Activated CD4-positive, CD25-positive, alpha-beta regulatory T cell treated with anti-CD3 and anti-CD28 coated beads, Interleukin-2, amount 50 U/mL, for 72 hours (primary cell): ENCODE results near the gene MSANTD2.
"Not testable (repeated sequence)": the region's sequence is repeated elsewhere in the genome, so short reads cannot be mapped to it uniquely, and the experiment has no call there.

Experiments used
- DNase-seq: peaks from one replicate; pipeline ENCODE4 v3.0.0; 2021

The MSANTD2 gene

DNA sequence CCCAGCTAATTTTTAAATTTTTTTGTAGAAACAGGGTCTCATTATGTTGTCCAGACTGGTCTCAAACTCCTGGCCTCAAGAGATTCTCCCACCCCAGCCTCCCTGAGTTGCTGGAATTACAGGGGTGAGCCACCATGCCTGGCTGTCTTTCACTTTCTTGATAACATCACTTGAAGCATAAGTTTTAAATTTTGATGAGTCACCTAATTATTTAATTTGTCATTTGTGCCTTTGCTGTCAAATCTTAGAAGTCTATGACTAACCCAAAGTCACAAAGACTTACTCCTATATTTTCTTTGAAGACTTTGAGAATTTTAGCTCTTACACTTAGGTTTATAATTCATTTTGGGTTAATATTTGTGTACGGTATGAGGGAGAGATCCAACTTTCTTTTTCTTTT, 14.5 kb upstream of the MSANTD2 start:
- DNase-seq: no peak

GRCh38 chr11:124812876-124813275, 12.7 kb upstream of the MSANTD2 start:
- DNase-seq: no peak

DNA sequence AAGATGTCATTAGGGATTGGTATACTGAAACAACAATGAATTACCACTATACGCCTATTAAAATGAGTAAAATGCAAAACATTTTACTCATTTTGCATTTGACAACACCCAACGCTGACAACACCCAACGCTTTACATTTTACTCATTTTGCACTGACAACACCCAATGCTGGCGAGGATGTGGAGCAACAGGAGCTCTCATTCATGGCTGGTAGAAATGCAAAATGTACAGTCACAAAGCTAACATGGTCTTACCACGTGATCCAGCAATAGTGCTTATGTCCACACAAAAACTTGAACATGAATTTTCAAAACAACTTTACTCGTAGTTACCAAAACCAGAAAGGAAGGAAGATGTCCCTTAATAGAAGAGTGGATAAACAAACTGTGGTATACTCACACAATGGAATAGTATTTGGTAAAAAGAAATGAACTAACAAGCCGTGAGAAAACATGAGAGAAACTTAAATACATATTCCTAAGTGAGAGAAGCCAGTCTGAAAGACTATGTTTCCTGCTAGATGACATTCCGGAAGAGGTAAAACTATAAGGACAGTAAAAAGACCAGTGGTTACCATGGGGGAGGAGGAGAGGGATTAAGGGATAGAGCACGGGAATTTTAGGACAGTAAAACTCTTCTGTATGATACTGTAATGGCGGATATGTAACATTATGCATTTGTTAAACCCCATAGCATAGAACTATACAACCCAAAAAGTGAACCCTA, 11.4 kb upstream of the MSANTD2 start:
- no peak for DNase-seq

GRCh38 chr11:124807660-124808270, 7.6 kb upstream of the MSANTD2 start:
- no peak for DNase-seq

DNA sequence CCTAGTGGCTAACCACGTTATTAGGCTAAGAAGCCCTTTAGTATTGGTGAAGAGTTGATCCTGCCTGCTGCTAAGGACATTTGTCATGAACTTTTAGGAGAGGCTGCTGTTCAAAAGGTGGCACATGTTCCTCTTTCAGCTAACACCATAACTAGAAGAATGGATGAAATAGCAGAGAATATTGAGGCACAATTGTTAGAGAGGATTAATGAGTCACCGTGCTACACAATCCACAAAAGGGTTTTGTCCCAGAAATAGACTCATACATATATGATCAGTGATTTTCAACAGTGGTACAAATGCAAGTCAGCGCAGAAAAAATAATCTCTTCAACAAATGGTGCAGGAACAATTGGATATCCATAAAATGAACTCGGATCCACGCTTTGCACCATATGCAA, 7.0 kb upstream of the MSANTD2 start:
- DNase-seq: no peak

DNA sequence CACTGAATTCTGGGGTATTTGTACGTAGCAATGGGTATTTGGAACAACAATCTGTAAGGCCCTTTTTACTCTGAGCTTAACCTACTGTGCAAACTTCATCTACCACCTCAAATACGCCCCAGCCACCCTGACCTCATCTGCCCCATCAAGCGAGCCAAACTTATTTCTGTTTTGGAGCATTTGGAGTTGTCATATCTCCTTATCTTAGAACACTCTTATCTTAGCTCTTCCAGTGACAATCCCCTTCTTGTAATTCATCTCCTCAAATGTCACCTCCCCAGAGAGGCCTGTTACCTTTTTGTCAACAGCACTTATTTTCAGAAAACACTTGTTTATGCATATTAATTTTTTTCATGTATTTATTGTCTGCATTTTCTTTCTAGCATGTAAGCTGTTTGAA, 4.7 kb upstream of the MSANTD2 start:
- DNase-seq: no peak

- no peak for DNase-seq
These were observed 1.6 kb upstream of the MSANTD2 start for GRCh38 chr11:124801636-124802312.

GRCh38 chr11:124801014-124801413, 808 bp upstream of the MSANTD2 start:
- DNase-seq: no peak

DNA sequence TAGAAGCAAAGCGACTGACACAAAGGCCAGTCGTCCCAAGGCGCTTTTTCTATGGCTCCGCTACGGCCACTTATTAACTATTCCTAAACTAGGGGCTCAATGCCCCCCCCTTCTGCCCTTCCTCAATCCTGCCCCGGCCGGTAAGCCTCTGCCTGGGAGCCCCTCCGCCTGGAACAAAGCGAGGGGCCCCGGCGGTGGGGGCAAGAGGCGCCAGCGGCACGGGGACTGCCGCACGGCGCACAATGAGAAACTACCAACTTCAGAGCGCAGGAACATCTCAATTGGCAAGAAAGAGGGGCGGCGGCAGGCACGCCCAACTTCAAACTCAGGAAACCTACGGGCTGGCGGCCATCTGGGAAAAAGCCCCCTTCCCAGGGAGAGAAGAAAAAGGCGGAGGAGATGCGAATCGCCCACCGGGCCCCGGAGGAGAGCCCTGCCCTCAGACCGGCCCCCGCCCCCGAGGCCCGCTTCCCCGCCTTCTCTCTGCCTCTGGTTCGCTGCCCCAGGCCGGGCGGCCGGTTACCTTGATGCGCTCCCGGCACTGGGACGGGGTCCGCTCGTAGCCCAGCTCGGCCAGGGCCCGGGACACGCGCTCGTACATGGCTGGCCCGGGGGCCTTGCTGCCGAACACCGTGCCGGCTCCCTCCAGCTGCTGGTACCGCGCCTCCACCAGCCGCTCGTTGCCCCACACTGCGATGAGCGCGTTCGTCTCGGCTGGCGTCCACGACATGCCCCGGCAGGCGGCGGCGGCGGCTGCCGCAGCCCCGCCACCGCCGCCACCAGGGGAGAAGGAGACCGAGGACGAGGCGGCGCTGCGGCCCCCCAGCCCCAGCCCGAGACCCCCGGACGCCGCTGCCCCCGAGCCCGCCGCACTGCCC, 619 bp downstream of the MSANTD2 start:
- peak; percentile 54 for DNase-seq

DNA sequence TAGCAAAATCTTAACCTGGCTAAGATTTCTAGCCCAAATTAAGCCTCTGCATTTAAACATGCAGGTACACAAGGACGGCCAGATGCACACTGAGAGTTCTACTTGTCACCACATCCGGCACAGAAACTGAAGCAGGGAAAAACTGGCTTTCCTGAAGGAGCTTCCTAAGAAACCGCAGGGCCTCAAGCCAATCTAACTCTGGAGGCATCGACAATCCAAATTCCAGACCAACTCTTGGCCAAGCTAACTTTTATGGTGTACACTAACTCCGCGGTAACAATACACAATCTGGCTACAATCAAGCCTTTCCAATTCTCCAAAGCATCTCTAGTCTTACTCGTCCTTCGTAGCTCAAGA, 1.2 kb downstream of the MSANTD2 start:
- no peak for DNase-seq

DNA sequence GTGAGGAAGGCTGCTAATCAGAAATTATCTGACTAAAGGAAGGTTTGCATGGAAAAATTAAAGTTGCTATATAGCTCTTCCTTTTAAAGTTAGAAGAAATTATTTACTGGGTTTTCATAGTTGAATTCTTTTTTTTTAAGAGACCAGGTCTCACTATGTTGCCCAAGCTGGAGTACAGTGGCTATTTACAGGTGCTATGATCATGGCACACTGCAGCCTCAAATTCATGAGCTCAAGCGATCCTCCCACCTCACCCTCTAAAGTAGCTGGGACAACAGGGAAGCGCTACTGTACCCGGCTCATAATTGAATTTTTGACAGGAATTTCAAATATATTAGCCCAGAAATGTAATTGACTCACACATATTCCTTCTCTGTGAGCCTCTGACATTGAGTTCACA, 3.9 kb downstream of the MSANTD2 start:
- no peak for DNase-seq

DNA sequence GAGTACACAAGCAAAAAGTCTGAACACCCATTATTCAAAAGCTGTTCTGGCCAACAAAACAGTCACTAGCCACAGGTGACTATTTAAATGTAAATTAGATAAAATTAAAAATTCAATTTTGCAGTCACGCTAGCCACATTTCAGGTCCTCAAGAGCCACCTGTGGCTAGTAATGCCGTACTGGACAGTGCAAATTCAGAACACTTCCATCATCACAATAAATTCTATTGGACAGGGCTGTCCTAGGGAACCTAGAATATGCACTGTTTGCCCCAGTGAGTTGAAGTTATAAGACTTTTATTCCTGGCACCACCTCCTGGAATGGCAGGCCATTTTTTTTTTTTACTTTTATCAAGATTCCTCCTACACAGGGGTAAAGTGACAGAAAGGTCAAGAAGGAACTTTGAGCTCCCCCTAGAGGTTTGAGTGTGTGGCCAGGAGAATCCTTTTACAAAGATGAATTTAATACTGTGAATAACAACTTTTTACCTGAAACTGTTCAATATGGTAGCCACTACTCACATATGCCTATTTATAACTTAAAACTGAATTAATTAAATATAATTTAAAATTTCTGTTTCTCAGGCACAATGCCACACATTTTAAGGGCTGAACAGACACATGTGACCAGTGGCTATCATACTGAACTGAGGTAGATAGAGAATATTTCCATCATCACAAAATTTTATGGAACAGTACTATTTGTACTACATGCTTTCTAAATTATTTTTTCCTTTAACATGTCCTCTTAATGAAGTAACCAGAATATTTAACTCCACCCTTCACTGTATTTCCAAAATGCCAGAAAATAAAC, 6.5 kb downstream of the MSANTD2 start:
- DNase-seq: no peak

GRCh38 chr11:124791626-124792341, 8.4 kb downstream of the MSANTD2 start:
- DNase-seq: no peak

GRCh38 chr11:124788521-124788920, 11.7 kb downstream of the MSANTD2 start:
- DNase-seq: no peak

- no peak for DNase-seq
These were observed 16.2 kb downstream of the MSANTD2 start for GRCh38 chr11:124784051-124784450.

DNA sequence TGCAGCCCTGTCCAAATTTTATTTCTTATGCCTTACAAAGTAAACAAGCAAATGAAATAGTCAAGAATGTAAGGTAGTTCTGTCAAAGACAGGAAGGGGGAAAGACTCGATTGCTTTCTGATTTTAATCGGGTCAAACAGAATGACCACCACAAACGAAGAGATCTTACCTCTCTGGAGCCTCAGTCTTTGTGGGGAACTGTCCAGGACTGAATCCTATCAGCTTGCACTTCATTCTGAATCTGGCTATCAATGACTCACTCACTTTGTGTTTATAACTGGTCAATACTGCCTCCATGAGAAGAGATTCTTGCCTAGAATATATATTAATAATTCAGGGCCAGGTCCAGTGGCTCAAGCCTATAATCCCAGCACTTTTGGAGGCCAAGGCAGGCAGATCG, 17.2 kb downstream of the MSANTD2 start:
- DNase-seq: no peak

GRCh38 chr11:124779568-124779967, 20.6 kb downstream of the MSANTD2 start:
- no peak for DNase-seq

GRCh38 chr11:124778281-124778680, 21.9 kb downstream of the MSANTD2 start:
- no peak for DNase-seq

- no peak for DNase-seq
These were observed 23.2 kb downstream of the MSANTD2 start for GRCh38 chr11:124776865-124777645.

DNA sequence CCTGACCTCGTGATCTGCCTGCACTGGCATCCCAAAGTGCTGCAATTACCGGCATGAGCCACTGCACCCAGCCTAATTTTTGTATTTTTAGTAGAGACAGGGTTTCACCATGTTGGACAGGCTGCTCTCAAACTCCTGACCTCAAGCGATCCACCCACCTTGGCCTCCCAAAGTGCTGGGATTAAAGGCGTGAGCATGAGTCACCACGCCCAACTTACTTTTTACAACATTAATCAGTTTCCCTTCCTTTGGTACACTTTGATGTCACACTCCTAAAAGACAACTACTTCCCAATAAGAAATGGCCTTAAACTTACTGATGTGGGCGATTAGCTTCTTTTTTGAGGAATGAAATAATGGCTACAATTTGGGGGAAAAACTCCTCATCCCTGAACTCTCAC, 29.2 kb downstream of the MSANTD2 start:
- DNase-seq: not testable (repeated sequence)
